A673 (cell line): ENCODE measurements around the gene ZNF772. TPM values are rescaled to one million over a fixed set of nuclear protein-coding genes. Genes with fewer than 3 reads are reported as not detected.
"Not testable (repeated sequence)": the region's sequence is repeated elsewhere in the genome, so short reads cannot be mapped to it uniquely, and the experiment has no call there.

Experiments
- BruUV-seq: library from RNA; stranded (reverse); fragments of 400-500 nt; replicated peaks from 2 replicates; lab custom pipeline; 2021; lab: Mats Ljungman, UMichigan
- CTCF ChIA-PET: fragments of 300-600 bp; sonication (Branson Sonifier 250); formaldehyde crosslinking; loops from one replicate; lab custom pipeline; 2022; ENCODE audit warnings: antibody characterized with exemption; lab: Charles Lee
- POLR2A ChIA-PET: fragments of 300-600 bp; sonication (Branson Sonifier 250); formaldehyde crosslinking; loops from one replicate; lab custom pipeline; 2022; ENCODE audit warnings: antibody characterized with exemption; ENCODE audit not compliant: low non-redundant PET; lab: Charles Lee
- DNase-seq: peaks from one replicate; pipeline ENCODE4 v3.0.0-alpha.2; 2015; ENCODE audit warnings: low spot score
- H3K27ac ChIP-seq: fragments of 200-600 bp; sonication (generic); 2 replicates; pipeline ENCODE4 v1.5.1; 2016; ENCODE audit warnings: mixed run types, low read depth, mild to moderate bottlenecking, mixed read lengths, antibody characterized with exemption, low read length; ENCODE audit not compliant: poor library complexity, severe bottlenecking
- H3K27me3 ChIP-seq: fragments of 200-600 bp; sonication (generic); replicated peaks from 2 replicates; pipeline ENCODE4 v1.6.1; 2017; ENCODE audit warnings: mixed run types, low read depth, mild to moderate bottlenecking, mixed read lengths, antibody characterized with exemption, low read length; ENCODE audit not compliant: insufficient read depth, poor library complexity
- H3K36me3 ChIP-seq: fragments of 200-600 bp; sonication (generic); 2 replicates; pipeline ENCODE4 v1.6.1; 2016; ENCODE audit warnings: mixed run types, mild to moderate bottlenecking, mixed read lengths, antibody characterized with exemption, low read length; ENCODE audit not compliant: insufficient read depth, poor library complexity, severe bottlenecking
- H3K4me1 ChIP-seq: fragments of 200-600 bp; sonication (generic); 2 replicates; pipeline ENCODE4 v1.6.1; 2017; ENCODE audit warnings: mixed run types, mild to moderate bottlenecking, mixed read lengths, antibody characterized with exemption, low read length; ENCODE audit not compliant: insufficient read depth, poor library complexity, severe bottlenecking
- H3K4me3 ChIP-seq: fragments of 200-600 bp; sonication (generic); 2 replicates; pipeline ENCODE4 v1.5.1; 2016; ENCODE audit warnings: low read depth, mixed run types, mild to moderate bottlenecking, mixed read lengths, low read length; ENCODE audit not compliant: poor library complexity, severe bottlenecking
- H3K9me3 ChIP-seq: fragments of 200-600 bp; sonication (generic); 2 replicates; pipeline ENCODE4 v1.6.1; 2016; ENCODE audit warnings: mixed run types, low read depth, mild to moderate bottlenecking, mixed read lengths, antibody characterized with exemption, low read length; ENCODE audit not compliant: poor library complexity, severe bottlenecking
- EZH2 ChIP-seq: fragments of 200-600 bp; sonication (generic); IDR thresholded peaks from 2 replicates; pipeline ENCODE4 v1.6.1; 2017; ENCODE audit warnings: borderline replicate concordance, low read depth, mild to moderate bottlenecking, mixed read lengths, antibody characterized with exemption, low read length; ENCODE audit not compliant: poor library complexity, severe bottlenecking
- intact Hi-C: fragments of 100-400 bp; cut with micrococcal nuclease; formaldehyde crosslinking; loops from one replicate; pipeline ENCODE4 v1.10.0; 2022; ENCODE audit not compliant: unreplicated experiment
- total RNA-seq: library from RNA; stranded (reverse); gene quantifications from 2 replicates; pipeline ENCODE4 v1.2.3, GENCODE V29; 2021
- TF ChIP-seq, protein P1 (sequence below): fragments of 300-800, 200-600 bp; sonication (generic); conservative IDR thresholded peaks from 2 replicates; pipeline ENCODE4 v1.5.1; 2017; ENCODE audit warnings: low read depth, mild to moderate bottlenecking, antibody characterized with exemption, low read length, moderate library complexity, mixed read lengths

The ZNF772 gene
- total RNA-seq, 1 experiment from 2014 or later: 21.2 TPM

DNA sequence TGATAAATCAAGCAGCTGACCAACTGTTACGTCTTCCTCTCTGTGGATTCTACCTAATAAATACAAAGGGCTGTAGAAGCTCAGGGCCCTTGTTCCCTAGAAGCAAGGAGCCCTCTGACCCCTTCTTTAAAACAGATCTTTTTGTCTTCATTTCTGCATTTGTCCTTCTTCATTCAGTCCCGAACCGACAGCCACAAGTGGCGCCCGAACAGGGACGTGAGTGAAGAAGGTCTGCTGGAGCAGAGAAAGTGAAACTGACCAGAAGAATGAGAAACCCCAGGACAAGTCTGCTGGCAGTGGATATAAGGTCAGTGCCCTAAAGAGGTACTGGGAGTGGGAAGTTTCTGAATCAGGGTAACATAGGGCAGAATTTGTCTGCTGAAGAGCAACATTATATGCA is 35.5 kb upstream of the ZNF772 start:
- no TSS peak for BruUV-seq
- no peak for TF ChIP-seq EZH2
- TF ChIP-seq, protein P1, sequence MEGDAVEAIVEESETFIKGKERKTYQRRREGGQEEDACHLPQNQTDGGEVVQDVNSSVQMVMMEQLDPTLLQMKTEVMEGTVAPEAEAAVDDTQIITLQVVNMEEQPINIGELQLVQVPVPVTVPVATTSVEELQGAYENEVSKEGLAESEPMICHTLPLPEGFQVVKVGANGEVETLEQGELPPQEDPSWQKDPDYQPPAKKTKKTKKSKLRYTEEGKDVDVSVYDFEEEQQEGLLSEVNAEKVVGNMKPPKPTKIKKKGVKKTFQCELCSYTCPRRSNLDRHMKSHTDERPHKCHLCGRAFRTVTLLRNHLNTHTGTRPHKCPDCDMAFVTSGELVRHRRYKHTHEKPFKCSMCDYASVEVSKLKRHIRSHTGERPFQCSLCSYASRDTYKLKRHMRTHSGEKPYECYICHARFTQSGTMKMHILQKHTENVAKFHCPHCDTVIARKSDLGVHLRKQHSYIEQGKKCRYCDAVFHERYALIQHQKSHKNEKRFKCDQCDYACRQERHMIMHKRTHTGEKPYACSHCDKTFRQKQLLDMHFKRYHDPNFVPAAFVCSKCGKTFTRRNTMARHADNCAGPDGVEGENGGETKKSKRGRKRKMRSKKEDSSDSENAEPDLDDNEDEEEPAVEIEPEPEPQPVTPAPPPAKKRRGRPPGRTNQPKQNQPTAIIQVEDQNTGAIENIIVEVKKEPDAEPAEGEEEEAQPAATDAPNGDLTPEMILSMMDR: no peak
- Histone ChIP-seq H3K4me3 (no peak overlapping the region), H3K36me3 (peaks cover 8% of the 10 kb centered on the region), H3K9me3 (peaks cover 25% of the 10 kb centered on the region), H3K27me3 (no peaks in the 10 kb centered on the region), H3K27ac (no peak overlapping the region), H3K4me1 (no peaks in the 10 kb centered on the region)
- ChIA-PET POLR2A (interaction anchor here (0.6 kb wide), 1 partner anchor 15 kb away, joined by 3 read pairs; no protein-coding TSS in a partner anchor), CTCF (no interaction called here)
- intact Hi-C loops: no loop called here
- no peak for DNase-seq

- TF ChIP-seq, protein P1: no peak
- TF ChIP-seq EZH2: no peak
- POLR2A ChIA-PET: no interaction called here
Observed at GRCh38 chr19:57511484-57511883, 34.1 kb upstream of the ZNF772 start.

GRCh38 chr19:57506163-57506562 is 28.8 kb upstream of the ZNF772 start:
- POLR2A ChIA-PET: no interaction called here
- H3K27ac ChIP-seq: no peak overlapping the region
- intact Hi-C loops: no loop called here
- H3K27me3 ChIP-seq: no peaks in the 10 kb centered on the region
- H3K36me3 ChIP-seq: peaks cover 43% of the 10 kb centered on the region
- H3K4me1 ChIP-seq: no peaks in the 10 kb centered on the region
- CTCF ChIA-PET: no interaction called here
- TF ChIP-seq, protein P1: no peak
- no peak for TF ChIP-seq EZH2
- no peak overlapping the region for H3K4me3 ChIP-seq
- H3K9me3 ChIP-seq: peaks cover 27% of the 10 kb centered on the region
- DNase-seq: no peak
- BruUV-seq: no TSS peak

More at GRCh38 chr19:57511484-57511883, 34.1 kb upstream of the ZNF772 start:
- H3K36me3 ChIP-seq: peaks cover 21% of the 10 kb centered on the region
- no peak overlapping the region for H3K27ac ChIP-seq
- H3K4me3 ChIP-seq: no peak overlapping the region
- H3K9me3 ChIP-seq: peaks cover 36% of the 10 kb centered on the region
- no peak for DNase-seq
- no peaks in the 10 kb centered on the region for H3K4me1 ChIP-seq
- intact Hi-C loops: no loop called here
- no TSS peak for BruUV-seq
- no peaks in the 10 kb centered on the region for H3K27me3 ChIP-seq
- CTCF ChIA-PET: no interaction called here

- POLR2A ChIA-PET: not testable (repeated sequence)
Observed at GRCh38 chr19:57500400-57500799, 23.0 kb upstream of the ZNF772 start.

DNA sequence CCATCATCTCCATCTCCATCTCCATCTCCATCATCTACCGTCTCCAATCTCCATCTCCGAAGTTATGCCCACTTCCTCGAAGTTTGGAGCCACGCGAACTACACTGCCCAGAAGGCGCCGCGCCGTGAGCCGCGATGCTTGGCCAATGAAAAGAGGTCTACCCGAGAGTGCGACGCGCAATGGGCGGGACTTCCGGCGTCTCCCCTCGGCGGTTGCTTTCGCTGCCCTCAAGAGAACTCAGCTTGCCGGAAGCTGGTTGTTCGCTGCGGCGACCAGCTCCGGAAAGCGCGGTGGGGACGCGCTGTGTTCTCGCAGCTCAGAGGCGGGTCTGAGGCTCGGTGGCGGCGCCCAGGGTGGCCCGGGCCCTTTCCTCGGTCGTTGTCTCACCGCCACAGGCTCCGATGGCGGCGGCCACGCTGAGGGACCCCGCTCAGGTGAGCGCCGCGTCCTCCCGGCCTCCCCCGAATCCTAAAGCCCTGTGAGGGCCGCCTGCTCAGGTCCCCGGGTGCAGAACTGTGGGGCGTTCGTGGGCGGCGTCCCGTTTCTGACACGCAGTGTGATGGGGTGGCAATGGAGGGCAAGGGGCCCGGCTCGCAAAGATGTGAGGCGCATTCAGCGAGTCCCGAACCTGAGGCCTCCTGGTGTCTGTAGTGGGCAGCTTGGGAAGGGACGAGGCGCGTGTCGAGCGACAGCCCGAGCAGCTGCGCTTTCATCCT is 22.5 kb upstream of the ZNF772 start, which contains the start of gene ZNF773:
ZNF773 (plus strand) TSS at position 259 of the 716 bp plus-strand sequence; CDS start at position 402, 143 bp downstream.
- Histone ChIP-seq H3K4me3 (peak within 1 kb of the TSS; percentile 75), H3K27ac (peak within 1 kb of the TSS; percentile 88), H3K9me3 (peaks cover 16% of the 10 kb centered on the region)
- POLR2A ChIA-PET, H3K36me3 ChIP-seq, H3K27me3 ChIP-seq, BruUV-seq, H3K4me1 ChIP-seq, CTCF ChIA-PET, intact Hi-C loops: not testable (repeated sequence)
- DNase-seq: peak; percentile 98

More at GRCh38 chr19:57500400-57500799, 23.0 kb upstream of the ZNF772 start:
- Histone ChIP-seq H3K27ac (peak overlapping the region; percentile 2), H3K4me3 (peak overlapping the region; percentile 75), H3K9me3 (peaks cover 11% of the 10 kb centered on the region), H3K36me3 (peaks cover 11% of the 10 kb centered on the region)
- TSS peak; percentile 56 for BruUV-seq
- CTCF ChIA-PET, H3K4me1 ChIP-seq, H3K27me3 ChIP-seq, DNase-seq, intact Hi-C loops: not testable (repeated sequence)
